ENCODE results near the gene ELFN1. TPM values are rescaled to one million over a fixed set of nuclear protein-coding genes. Genes with fewer than 3 reads are reported as not detected.
A peak's percentile ranks its signal among the peaks of the same experiment; 100 is the strongest.

ELFN1 gene
- total RNA-seq, 1 donor from 2014 or later = 4.3 TPM

DNA sequence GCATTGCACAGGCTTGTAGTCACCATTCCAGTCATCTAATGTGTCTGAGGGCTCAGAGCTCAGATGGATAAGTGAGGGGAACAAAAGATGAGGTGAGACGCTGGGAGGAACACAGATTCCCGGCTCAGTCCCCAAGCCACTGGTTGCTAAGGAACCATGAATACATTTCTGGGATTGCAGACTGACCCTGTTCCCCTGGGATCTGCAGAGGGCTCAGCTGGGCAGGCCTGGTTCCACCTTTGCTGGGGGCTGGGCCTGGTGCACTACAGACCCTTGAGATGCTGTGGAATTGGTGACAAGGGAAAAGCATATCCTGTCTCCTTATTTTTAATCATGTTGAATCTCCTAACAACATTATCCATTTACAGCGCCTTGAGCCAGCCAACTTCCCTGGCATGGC, 19.2 kb downstream of the ELFN1 start:
- Histone ChIP-seq H3K9me3 (peaks cover 11% of the 10 kb centered on the region), H3K4me1 (no peaks in the 10 kb centered on the region)

GRCh38 chr7:1690359-1690958, 20.4 kb downstream of the ELFN1 start:
- no peaks in the 10 kb centered on the region for H3K9me3 ChIP-seq
- no peak overlapping the region for H3K27ac ChIP-seq
- H3K4me1 ChIP-seq = no peaks in the 10 kb centered on the region
- no peaks in the 10 kb centered on the region for H3K36me3 ChIP-seq
- ATAC-seq (no peak), DNase-seq (no peak)
- no peak overlapping the region for H3K4me3 ChIP-seq
- TF ChIP-seq, protein P1, sequence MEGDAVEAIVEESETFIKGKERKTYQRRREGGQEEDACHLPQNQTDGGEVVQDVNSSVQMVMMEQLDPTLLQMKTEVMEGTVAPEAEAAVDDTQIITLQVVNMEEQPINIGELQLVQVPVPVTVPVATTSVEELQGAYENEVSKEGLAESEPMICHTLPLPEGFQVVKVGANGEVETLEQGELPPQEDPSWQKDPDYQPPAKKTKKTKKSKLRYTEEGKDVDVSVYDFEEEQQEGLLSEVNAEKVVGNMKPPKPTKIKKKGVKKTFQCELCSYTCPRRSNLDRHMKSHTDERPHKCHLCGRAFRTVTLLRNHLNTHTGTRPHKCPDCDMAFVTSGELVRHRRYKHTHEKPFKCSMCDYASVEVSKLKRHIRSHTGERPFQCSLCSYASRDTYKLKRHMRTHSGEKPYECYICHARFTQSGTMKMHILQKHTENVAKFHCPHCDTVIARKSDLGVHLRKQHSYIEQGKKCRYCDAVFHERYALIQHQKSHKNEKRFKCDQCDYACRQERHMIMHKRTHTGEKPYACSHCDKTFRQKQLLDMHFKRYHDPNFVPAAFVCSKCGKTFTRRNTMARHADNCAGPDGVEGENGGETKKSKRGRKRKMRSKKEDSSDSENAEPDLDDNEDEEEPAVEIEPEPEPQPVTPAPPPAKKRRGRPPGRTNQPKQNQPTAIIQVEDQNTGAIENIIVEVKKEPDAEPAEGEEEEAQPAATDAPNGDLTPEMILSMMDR (IDR thresholded peaks at IDR 0.05) = no peak
- peaks cover 12% of the 10 kb centered on the region for H3K27me3 ChIP-seq
- intact Hi-C loops (cut with DNase I) = no loop called here

More for the DNA sequence above, 19.2 kb downstream of the ELFN1 start:
- intact Hi-C loops (cut with DNase I) = no loop called here
- Histone ChIP-seq H3K27ac (no peak overlapping the region), H3K36me3 (no peaks in the 10 kb centered on the region), H3K27me3 (peaks cover 8% of the 10 kb centered on the region), H3K4me3 (no peak overlapping the region)
- DNase-seq = peak; percentile 40
- ATAC-seq = no peak
- TF ChIP-seq, protein P1 (IDR thresholded peaks at IDR 0.05) = no peak

DNA sequence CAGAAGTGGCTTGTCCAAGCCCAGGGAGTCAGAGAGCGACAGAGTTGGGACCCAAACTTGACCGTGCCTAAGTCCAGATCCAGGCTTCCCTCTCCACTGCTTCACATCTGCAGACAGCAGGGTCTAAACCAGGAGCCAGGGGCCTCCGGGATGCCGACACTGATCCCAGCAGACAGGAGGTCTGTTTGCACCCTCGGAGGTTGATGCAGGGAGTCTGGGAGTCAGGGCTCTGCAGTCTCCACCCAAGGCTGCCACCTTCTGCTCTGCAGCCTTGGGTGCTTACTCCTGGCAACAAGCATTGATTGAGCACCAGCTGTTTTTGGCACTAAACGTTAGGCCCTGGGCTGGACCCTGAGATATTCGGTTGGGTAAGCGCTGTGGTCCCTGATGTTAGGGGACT, 21.0 kb downstream of the ELFN1 start:
- Histone ChIP-seq H3K27ac (no peak overlapping the region), H3K9me3 (no peaks in the 10 kb centered on the region), H3K4me3 (no peak overlapping the region), H3K4me1 (no peaks in the 10 kb centered on the region), H3K27me3 (peaks cover 12% of the 10 kb centered on the region), H3K36me3 (no peaks in the 10 kb centered on the region)
- intact Hi-C loops (cut with DNase I) = no loop called here
- DNase-seq (peak; percentile 40), ATAC-seq (no peak)
- TF ChIP-seq, protein P1 (IDR thresholded peaks at IDR 0.05) = no peak

DNA sequence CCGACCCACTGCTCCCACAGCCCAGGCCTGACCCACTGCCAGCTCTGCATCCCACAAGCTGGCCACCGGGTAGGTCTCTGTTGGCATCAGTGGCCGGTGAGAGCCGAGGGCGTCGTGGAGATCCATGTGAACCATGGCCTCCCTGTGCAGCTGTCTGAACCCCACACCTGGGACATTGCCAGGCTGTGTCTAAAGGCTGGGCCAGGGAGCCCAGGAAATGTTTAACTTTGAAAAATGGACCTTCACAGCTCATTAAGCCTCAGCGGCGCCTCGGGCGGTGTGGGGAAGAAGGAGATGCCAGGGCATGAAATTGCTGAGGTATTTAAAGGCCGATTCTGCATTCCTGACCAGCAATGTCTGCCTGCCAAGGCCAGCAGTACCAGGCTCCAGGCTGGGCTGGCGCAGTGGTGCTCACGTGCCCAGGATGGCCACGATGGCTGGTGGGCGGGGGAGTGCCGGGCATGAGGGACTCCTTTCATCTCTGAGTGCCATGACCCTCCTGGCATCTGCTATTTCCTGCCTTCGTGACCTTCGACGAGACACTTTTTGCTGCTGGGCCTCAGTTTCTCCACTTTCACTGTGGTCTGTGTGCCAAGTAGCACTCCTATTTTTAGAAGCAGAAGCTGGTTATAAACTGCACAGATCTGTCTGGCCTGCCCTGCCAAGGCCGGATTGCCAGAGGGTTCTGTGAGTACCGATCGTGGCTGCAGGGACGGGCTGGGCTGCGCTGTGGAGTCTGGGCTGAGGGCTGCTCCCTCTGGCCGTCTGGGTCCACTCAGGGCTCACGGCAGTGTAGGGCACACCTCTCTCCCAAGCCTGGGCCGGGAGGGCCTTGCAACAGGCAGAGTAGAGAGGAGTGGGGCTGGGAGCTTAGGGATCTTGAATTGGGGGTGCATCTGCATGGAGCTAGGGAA, 21.8 kb downstream of the ELFN1 start:
- Histone ChIP-seq H3K4me1 (no peaks in the 10 kb centered on the region), H3K4me3 (no peak overlapping the region), H3K27me3 (peaks cover 12% of the 10 kb centered on the region), H3K27ac (no peak overlapping the region), H3K9me3 (no peaks in the 10 kb centered on the region), H3K36me3 (no peaks in the 10 kb centered on the region)
- ATAC-seq = no peak
- DNase-seq = peak; percentile 53
- intact Hi-C loops (cut with DNase I) = no loop called here
- TF ChIP-seq, protein P1 (IDR thresholded peaks at IDR 0.05) = no peak

GRCh38 chr7:1692515-1693418, 22.7 kb downstream of the ELFN1 start:
- no peak overlapping the region for H3K27ac ChIP-seq

More at GRCh38 chr7:1692515-1693418, 22.7 kb downstream of the ELFN1 start:
- peak; percentile 46 for DNase-seq
- H3K36me3 ChIP-seq = no peaks in the 10 kb centered on the region
- H3K4me1 ChIP-seq = no peaks in the 10 kb centered on the region
- peaks cover 12% of the 10 kb centered on the region for H3K27me3 ChIP-seq
- intact Hi-C loops (cut with DNase I) = no loop called here
- H3K4me3 ChIP-seq = no peak overlapping the region
- TF ChIP-seq, protein P1 (IDR thresholded peaks at IDR 0.05) = no peak
- no peak for ATAC-seq
- H3K9me3 ChIP-seq = no peaks in the 10 kb centered on the region
